Hepatocyte (in vitro differentiated cells): ENCODE results near the gene SHISA6.

Experiments
- EZH2 ChIP-seq: fragments of 200-600 bp; sonication (generic); IDR thresholded peaks from 2 replicates; pipeline ENCODE4 v1.6.1; 2016; ENCODE audit warnings: antibody characterized with exemption, mild to moderate bottlenecking, borderline replicate concordance
- EZH2phosphoT487 ChIP-seq: fragments of 200-600 bp; sonication (generic); IDR thresholded peaks from one replicate; pipeline ENCODE4 v1.6.1; 2018; ENCODE audit warnings: antibody characterized with exemption, mild to moderate bottlenecking, low read depth, moderate library complexity; ENCODE audit not compliant: unreplicated experiment, severe bottlenecking
- TF ChIP-seq, protein P1 (sequence below): fragments of 200-600 bp; sonication (generic); IDR thresholded peaks from 2 replicates; pipeline ENCODE4 v1.5.1; 2016; ENCODE audit warnings: antibody characterized with exemption, mild to moderate bottlenecking; ENCODE audit not compliant: poor library complexity

DNA sequence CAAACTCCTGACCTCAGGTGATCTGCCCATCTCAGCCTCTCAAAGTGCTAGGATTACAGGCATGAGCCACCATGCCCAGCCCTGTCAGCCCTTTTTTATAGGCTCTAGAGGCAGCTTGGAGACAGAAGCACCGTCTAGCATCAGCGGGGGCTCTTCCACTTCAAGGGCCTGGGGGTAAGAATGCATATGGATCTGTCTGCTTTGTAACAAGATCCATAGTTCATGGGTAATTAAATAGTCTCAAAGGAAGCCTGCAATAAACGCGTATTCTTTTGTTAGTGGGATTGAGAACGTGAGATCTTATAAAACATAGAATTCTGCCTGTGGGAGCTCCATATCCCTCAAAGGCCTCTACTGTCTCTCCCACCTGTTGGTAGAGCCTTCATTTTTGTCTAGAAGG is 142.1 kb downstream of the SHISA6 start:
- TF ChIP-seq, protein P1, sequence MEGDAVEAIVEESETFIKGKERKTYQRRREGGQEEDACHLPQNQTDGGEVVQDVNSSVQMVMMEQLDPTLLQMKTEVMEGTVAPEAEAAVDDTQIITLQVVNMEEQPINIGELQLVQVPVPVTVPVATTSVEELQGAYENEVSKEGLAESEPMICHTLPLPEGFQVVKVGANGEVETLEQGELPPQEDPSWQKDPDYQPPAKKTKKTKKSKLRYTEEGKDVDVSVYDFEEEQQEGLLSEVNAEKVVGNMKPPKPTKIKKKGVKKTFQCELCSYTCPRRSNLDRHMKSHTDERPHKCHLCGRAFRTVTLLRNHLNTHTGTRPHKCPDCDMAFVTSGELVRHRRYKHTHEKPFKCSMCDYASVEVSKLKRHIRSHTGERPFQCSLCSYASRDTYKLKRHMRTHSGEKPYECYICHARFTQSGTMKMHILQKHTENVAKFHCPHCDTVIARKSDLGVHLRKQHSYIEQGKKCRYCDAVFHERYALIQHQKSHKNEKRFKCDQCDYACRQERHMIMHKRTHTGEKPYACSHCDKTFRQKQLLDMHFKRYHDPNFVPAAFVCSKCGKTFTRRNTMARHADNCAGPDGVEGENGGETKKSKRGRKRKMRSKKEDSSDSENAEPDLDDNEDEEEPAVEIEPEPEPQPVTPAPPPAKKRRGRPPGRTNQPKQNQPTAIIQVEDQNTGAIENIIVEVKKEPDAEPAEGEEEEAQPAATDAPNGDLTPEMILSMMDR = no peak
- TF ChIP-seq EZH2 (no peak), EZH2phosphoT487 (no peak)
